Kidney (tissue), 14 donors: ENCODE data around the gene PHACTR2. TPM values are rescaled to one million over a fixed set of nuclear protein-coding genes. Genes with fewer than 3 reads are reported as not detected.

Experiments
- DNase-seq, 5 donors: peaks; one replicate each; pipeline ENCODE4 v3.0.0-alpha.2; 2013 to 2020
- FAIRE-seq: peaks from 2 replicates; lab custom pipeline; 2012; peaks lifted over from hg19 to GRCh38; lab: Jason Lieb, UNC
- H3K27ac ChIP-seq, 2 donors: one replicate each; pipeline ENCODE4 v1.7.0; 2013; ENCODE audit warnings: low read depth in 2 of 2, low read length in 2 of 2, inconsistent platforms in 1 of 2
- H3K27me3 ChIP-seq: one replicate; pipeline ENCODE4 v1.7.1; 2013; ENCODE audit warnings: low read length, inconsistent platforms; ENCODE audit not compliant: control insufficient read depth, insufficient read depth
- H3K36me3 ChIP-seq, 3 donors: one replicate each; pipeline versions ENCODE4 v1.7.0 to v1.7.1; 2013; ENCODE audit warnings: low read length in 3 of 3, control low read depth in 1 of 3, inconsistent platforms in 1 of 3; ENCODE audit not compliant: insufficient read depth in 3 of 3, control insufficient read depth in 2 of 3
- H3K4me1 ChIP-seq, 3 donors: one replicate each; pipeline versions ENCODE4 v1.7.0 to v1.7.1; 2013; ENCODE audit warnings: low read length in 3 of 3, inconsistent platforms in 1 of 3, low read depth in 1 of 3; ENCODE audit not compliant: control insufficient read depth in 2 of 3, insufficient read depth in 2 of 3
- H3K4me3 ChIP-seq, 3 donors: one replicate each; pipeline versions ENCODE4 v1.7.0 to v1.8.1; 2013; ENCODE audit warnings: low read length in 3 of 3, control low read depth in 1 of 3, inconsistent platforms in 1 of 3
- H3K9ac ChIP-seq, 3 donors: one replicate each; pipeline versions ENCODE4 v1.7.0 to v1.7.1; 2013; ENCODE audit warnings: low read length in 3 of 3, control low read depth in 1 of 3, inconsistent platforms in 1 of 3
- H3K9me3 ChIP-seq, 3 donors: one replicate each; pipeline versions ENCODE4 v1.7.0 to v1.7.1; 2013; ENCODE audit warnings: low read length in 3 of 3, control low read depth in 1 of 3, inconsistent platforms in 1 of 3; ENCODE audit not compliant: control insufficient read depth in 2 of 3, insufficient read depth in 1 of 3
- CTCF ChIP-seq: IDR thresholded peaks from 3 replicates; pipeline ENCODE4 v1.5.1; 2012; ENCODE audit warnings: mild to moderate bottlenecking, moderate library complexity, borderline replicate concordance; ENCODE audit not compliant: insufficient read depth; ENCODE audit errors: extremely low read depth
- intact Hi-C: fragments of 100-400 bp; cut with DNase I; formaldehyde crosslinking; loops from one replicate; pipeline ENCODE4 v1.11.1; 2022
- polyA plus RNA-seq: library from polyadenylated mRNA; stranded (reverse); fragments of 350-450 nt; fragmentation: Illumina TruSeq; extraction: RNeasy Lipid Tissue Mini Kit (QIAGEN cat#74804); gene quantifications from one replicate; pipeline ENCODE4 v1.2.3, GENCODE V29; 2014; ENCODE audit warnings: low read depth, low replicate concordance; ENCODE audit not compliant: insufficient read depth
- total RNA-seq: library from RNA; stranded (reverse); fragmentation: NEBNext Ultra II Directional; extraction: Animal tissue kit (Norgen Biotek cat#: 25700); gene quantifications from one replicate; pipeline ENCODE4 v1.2.1, GENCODE V29; 2021
- donor health status: control.
- donor health status: control.
- donor health status: control.
- donor health status: control.
- donor health status: control.
- donor health status: DM: yes; HTN: yes; CAD: no.
- donor health status: Normal renal cell carcinoma (clear cell type).

The PHACTR2 gene
- total and polyA plus RNA-seq, 2 donors from 2014 or later, result 3.5 to 56.1 TPM

DNA sequence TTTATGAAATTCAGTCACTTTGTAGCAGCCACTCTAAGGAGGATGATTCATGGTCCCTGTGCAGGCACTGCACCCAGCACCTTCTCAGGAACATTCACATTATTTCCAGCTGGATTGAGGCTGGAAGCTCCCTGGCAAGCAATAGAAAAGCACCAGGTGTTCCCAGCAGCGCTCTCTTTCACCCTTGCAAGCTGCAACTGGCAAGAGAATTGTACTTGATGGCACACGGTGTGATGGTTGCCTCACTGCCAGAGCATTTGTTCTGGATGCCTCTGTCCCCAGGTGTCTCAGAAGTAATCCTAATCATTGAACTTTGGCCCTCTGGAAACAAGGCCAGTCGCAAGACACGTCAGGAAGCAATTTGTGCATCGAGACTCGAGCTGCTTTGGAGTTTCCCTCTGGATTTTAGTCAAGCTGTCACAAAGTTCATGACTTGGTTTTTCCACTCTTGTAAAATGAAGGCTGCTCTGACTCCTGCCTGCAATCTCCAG lies 24.9 kb upstream of the PHACTR2 start:
- Histone ChIP-seq H3K9me3 (peaks cover 0 to 7% (median 0%) of the 10 kb centered on the region in 3 donors), H3K9ac (no peak overlapping the region), H3K4me3 (no peak overlapping the region), H3K36me3 (no peaks in the 10 kb centered on the region), H3K27me3 (no peaks in the 10 kb centered on the region), H3K27ac (no peak overlapping the region), H3K4me1 (no peaks in the 10 kb centered on the region)
- intact Hi-C loops, result no loop called here
- no peak for FAIRE-seq
- TF ChIP-seq CTCF, result no peak
- no peak for DNase-seq

DNA sequence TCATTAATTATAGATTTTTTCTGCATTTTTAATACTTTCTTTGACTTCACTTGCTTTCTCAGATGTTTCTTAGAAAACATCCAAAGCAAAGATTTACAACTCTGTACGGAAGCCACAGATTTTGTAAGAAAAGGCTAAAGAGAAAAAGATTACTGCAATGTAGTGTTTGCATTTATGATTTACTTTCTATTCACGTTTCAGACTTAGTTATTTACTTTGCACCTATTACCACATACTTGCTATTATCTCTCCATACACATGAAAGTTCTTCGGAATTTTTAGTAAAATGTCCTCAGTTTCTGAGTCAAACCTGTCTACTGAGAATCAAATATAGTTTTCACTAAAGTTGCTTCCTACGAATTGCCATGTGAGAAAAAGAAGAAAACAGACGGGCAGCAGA lies 22.2 kb upstream of the PHACTR2 start:
- FAIRE-seq (no peak), DNase-seq (no peak)
- Histone ChIP-seq H3K9me3 (peaks cover 0 to 8% (median 0%) of the 10 kb centered on the region in 3 donors), H3K4me3 (no peak overlapping the region), H3K36me3 (no peaks in the 10 kb centered on the region), H3K27me3 (no peaks in the 10 kb centered on the region), H3K4me1 (no peaks in the 10 kb centered on the region), H3K27ac (no peak overlapping the region), H3K9ac (no peak overlapping the region)
- no peak for TF ChIP-seq CTCF
- intact Hi-C loops, result no loop called here

DNA sequence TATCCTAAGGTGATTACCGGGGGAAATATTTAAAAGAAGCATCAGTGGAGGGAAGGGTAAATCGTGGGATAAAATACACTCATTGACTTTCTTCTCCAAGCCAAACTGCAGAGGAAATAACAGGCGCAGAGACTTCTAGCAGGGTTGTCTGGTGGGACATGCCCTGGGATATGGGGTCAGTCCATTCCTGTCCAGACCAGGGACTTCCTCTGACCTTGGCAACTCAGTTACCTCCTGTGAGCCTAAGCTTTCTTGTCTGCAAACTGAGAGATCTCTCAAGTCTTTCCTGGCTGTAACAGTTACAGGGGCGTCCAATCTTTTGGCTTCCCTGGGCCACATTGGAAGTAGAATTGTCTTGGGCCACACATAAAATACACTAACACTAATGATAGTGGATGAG lies 21.7 kb upstream of the PHACTR2 start:
- FAIRE-seq, result no peak
- intact Hi-C loops, result no loop called here

More for the DNA sequence above, 21.7 kb upstream of the PHACTR2 start:
- Histone ChIP-seq H3K4me3 (no peak overlapping the region), H3K27ac (no peak overlapping the region), H3K36me3 (no peaks in the 10 kb centered on the region), H3K27me3 (no peaks in the 10 kb centered on the region), H3K9ac (no peak overlapping the region), H3K9me3 (peaks cover 0 to 8% (median 0%) of the 10 kb centered on the region in 3 donors), H3K4me1 (no peaks in the 10 kb centered on the region)
- TF ChIP-seq CTCF, result no peak
- no peak for DNase-seq
